DOHH2 (cell line): ENCODE data around the gene MET.

Source experiments
- CTCF ChIP-seq: fragments of 200-600 bp; sonication (generic); IDR thresholded peaks from one replicate; pipeline ENCODE4 v1.5.1; 2014; ENCODE audit warnings: antibody characterized with exemption, mild to moderate bottlenecking, low read depth, low read length; ENCODE audit not compliant: poor library complexity, severe bottlenecking
- EZH2phosphoT487 ChIP-seq: fragments of 200-600 bp; sonication (generic); IDR thresholded peaks from 2 replicates; pipeline ENCODE4 v1.6.1; 2017; ENCODE audit warnings: borderline replicate concordance, mild to moderate bottlenecking, antibody characterized with exemption, low read length, moderate library complexity, mixed read lengths

GRCh38 chr7:116804471-116804870, 132.5 kb downstream of the MET start:
- TF ChIP-seq CTCF (no peak), EZH2phosphoT487 (no peak)
